Smooth muscle cell (in vitro differentiated cells): ENCODE data around the gene PLCB2. TPM values are rescaled to one million over a fixed set of nuclear protein-coding genes. Genes with fewer than 3 reads are reported as not detected.

Experiments
- DNase-seq: peaks from one replicate; lab custom pipeline; 2025; ENCODE audit not compliant: unreplicated experiment; lab: John Stamatoyannopoulos, UW
- H2AFZ ChIP-seq: fragments of 200-600 bp; sonication (generic); 2 replicates; pipeline ENCODE4 v1.6.0; 2016; ENCODE audit warnings: antibody characterized with exemption, low read depth, mild to moderate bottlenecking
- H3F3A ChIP-seq: fragments of 200-600 bp; sonication (generic); 2 replicates; pipeline ENCODE4 v1.6.0; 2017; ENCODE audit warnings: antibody characterized with exemption, low read depth
- H3K27ac ChIP-seq: fragments of 200-600 bp; sonication (generic); 2 replicates; pipeline ENCODE4 v1.5.1; 2016; ENCODE audit warnings: low read depth, mild to moderate bottlenecking
- H3K27me3 ChIP-seq: fragments of 200-600 bp; sonication (generic); 2 replicates; pipeline ENCODE4 v1.6.1; 2016; ENCODE audit warnings: low read depth, mild to moderate bottlenecking
- H3K36me3 ChIP-seq: fragments of 200-600 bp; sonication (generic); 2 replicates; pipeline ENCODE4 v1.5.1; 2016; ENCODE audit warnings: low read depth
- H3K4me1 ChIP-seq: fragments of 200-600 bp; sonication (generic); 2 replicates; pipeline ENCODE4 v1.5.1; 2016; ENCODE audit warnings: low read depth
- H3K4me2 ChIP-seq: fragments of 200-600 bp; sonication (generic); 2 replicates; pipeline ENCODE4 v1.6.0; 2016; ENCODE audit warnings: mild to moderate bottlenecking
- H3K4me3 ChIP-seq: fragments of 200-600 bp; sonication (generic); 2 replicates; pipeline ENCODE4 v1.5.1; 2016; ENCODE audit warnings: mild to moderate bottlenecking
- H3K79me2 ChIP-seq: fragments of 200-600 bp; sonication (generic); 2 replicates; pipeline ENCODE4 v1.6.0; 2016; ENCODE audit warnings: low read depth, mild to moderate bottlenecking
- H3K9ac ChIP-seq: fragments of 200-600 bp; sonication (generic); 2 replicates; pipeline ENCODE4 v1.6.0; 2016; ENCODE audit warnings: low read depth
- H3K9me3 ChIP-seq: fragments of 200-600 bp; sonication (generic); replicated peaks from 2 replicates; pipeline ENCODE4 v1.5.1; 2016; ENCODE audit warnings: low read depth
- H4K20me1 ChIP-seq: fragments of 200-600 bp; sonication (generic); 2 replicates; pipeline ENCODE4 v1.6.0; 2016; ENCODE audit warnings: low read depth
- WGBS: methylation state at CpG from one replicate; pipeline ENCODE4 v1.1.7; 2016; ENCODE audit warnings: low lambda C conversion rate; 5-methylcytosine and 5-hydroxymethylcytosine counted together
- polyA plus RNA-seq: library from polyadenylated mRNA; unstranded; fragments of >200 nt; fragmentation: Nextera tagmentation; extraction: Ambion mirVana; gene quantifications from 2 replicates; pipeline ENCODE4 v1.2.1, GENCODE V29; 2016
- total RNA-seq: library from RNA; depleted of rRNA; stranded (reverse); fragments of >200 nt; gene quantifications from 2 replicates; pipeline ENCODE4 v1.2.3, GENCODE V29; 2014
- TF ChIP-seq, protein P1 (sequence below): fragments of 200-600 bp; sonication (generic); IDR thresholded peaks from 2 replicates; pipeline ENCODE4 v1.5.1; 2017; ENCODE audit warnings: borderline replicate concordance, mild to moderate bottlenecking, antibody characterized with exemption; ENCODE audit not compliant: insufficient read depth, poor library complexity, severe bottlenecking

Gene PLCB2
- total and polyA plus RNA-seq, 2 experiments from 2014 or later = 1.5 TPM; not detected in 1

DNA sequence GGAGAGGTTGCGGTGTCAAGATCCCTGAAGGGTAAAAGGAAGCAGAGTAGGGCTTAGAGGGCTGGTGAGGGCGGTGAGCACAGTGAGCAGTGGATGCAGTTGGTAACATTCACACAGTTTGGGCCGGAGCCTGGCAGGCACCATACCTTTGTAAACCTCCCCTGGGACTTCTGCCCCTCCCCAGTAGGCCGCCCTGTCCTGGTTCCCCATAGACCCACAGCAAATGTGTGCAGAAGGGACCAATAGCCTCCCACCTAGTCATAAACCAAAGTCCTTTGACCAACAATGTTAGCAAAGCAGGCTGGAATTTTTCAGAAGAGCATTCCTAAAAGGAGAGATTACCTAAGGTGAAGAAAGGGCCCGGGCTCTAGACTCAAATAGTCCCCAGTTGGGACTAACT, 41.4 kb upstream of the PLCB2 start:
- no peaks in the 10 kb centered on the region for H4K20me1 ChIP-seq
- 87% methylated on average over 5 of the region's 5 CpGs for WGBS
- no peak overlapping the region for H2AFZ ChIP-seq

DNA sequence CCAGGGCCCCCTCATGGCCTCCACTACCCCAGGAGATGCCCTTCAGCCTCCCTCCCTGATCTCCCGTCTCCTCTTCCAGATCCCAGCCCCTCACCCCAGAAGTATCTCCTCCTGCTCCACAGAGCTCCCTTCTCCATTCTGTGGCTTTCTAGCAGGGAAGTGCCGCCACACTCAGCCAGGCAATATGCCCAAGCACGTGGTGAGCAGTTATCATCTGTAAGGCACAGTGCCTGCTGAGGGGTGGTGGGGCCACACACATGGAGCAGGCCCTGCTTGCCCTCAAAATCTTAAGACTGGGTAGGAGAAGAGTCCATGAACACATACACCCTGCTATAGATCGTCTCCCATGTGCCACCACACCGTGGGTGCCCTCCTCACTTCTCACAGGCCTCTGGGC, 40.7 kb upstream of the PLCB2 start:
- Histone ChIP-seq H3F3A (peaks cover 5% of the 10 kb centered on the region), H3K27ac (no peak overlapping the region), H3K9ac (no peak overlapping the region), H3K4me1 (peaks cover 4% of the 10 kb centered on the region), H3K4me2 (no peak overlapping the region), H3K27me3 (no peaks in the 10 kb centered on the region), H3K9me3 (no peaks in the 10 kb centered on the region), H4K20me1 (no peaks in the 10 kb centered on the region), H3K36me3 (no peaks in the 10 kb centered on the region), H3K4me3 (no peak overlapping the region), H2AFZ (no peak overlapping the region), H3K79me2 (no peaks in the 10 kb centered on the region)
- TF ChIP-seq, protein P1, sequence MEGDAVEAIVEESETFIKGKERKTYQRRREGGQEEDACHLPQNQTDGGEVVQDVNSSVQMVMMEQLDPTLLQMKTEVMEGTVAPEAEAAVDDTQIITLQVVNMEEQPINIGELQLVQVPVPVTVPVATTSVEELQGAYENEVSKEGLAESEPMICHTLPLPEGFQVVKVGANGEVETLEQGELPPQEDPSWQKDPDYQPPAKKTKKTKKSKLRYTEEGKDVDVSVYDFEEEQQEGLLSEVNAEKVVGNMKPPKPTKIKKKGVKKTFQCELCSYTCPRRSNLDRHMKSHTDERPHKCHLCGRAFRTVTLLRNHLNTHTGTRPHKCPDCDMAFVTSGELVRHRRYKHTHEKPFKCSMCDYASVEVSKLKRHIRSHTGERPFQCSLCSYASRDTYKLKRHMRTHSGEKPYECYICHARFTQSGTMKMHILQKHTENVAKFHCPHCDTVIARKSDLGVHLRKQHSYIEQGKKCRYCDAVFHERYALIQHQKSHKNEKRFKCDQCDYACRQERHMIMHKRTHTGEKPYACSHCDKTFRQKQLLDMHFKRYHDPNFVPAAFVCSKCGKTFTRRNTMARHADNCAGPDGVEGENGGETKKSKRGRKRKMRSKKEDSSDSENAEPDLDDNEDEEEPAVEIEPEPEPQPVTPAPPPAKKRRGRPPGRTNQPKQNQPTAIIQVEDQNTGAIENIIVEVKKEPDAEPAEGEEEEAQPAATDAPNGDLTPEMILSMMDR = no peak
- 98% methylated on average over 5 of the region's 5 CpGs for WGBS
- no peak for DNase-seq

More for the DNA sequence above, 41.4 kb upstream of the PLCB2 start:
- Histone ChIP-seq H3K27ac (no peak overlapping the region), H3K4me1 (no peaks in the 10 kb centered on the region), H3K79me2 (no peaks in the 10 kb centered on the region), H3K36me3 (no peaks in the 10 kb centered on the region), H3K4me2 (no peak overlapping the region), H3F3A (peaks cover under 1% of the 10 kb centered on the region), H3K9ac (no peak overlapping the region), H3K4me3 (no peak overlapping the region), H3K9me3 (no peaks in the 10 kb centered on the region), H3K27me3 (no peaks in the 10 kb centered on the region)
- DNase-seq = no peak
- TF ChIP-seq, protein P1 = no peak

DNA sequence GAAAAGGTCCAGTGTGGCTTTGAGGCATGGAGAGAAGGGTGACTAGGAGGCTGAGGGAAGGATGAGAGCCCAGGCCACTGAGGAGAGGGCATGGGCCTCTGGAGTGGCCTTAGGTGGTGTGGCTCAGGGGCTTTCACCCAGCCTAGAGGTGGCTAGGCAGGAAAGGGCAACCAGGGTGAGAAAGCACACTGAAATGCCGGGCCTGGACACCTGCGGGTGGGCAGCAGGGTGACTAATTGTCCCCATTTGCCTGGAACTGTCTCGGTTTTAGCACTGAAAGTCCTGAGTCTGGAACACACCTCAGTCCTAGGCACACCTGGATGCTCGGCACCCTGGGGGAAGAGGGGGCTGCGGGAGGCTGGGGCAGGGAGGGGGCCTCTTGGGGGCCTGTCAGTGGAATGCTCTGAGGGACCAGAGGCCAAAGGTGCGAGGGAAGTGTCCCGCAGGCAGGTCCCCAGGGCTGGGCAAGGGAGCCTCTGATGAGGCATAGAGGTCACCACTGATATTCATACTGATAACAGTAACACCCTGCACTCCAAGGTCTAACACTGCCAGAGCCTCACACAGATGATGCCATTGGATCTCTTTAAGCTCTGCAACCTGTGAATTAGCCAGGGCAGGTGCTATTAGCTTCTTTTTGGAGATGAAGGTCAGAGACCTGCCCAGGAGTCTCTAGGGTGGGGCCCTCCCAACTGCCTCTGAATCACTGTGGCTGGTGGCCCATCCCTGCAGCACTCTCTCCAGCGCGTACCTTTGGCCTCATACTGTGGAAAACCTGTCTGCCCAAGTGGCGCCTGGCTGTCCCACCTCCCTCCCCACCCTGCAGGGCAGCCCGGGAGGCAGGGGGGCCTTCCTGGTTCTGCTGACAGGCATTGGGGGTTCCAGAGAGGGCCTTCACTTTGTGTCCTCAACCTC, 40.1 kb upstream of the PLCB2 start:
- H3F3A ChIP-seq = peaks cover 8% of the 10 kb centered on the region
- WGBS = 86% methylated on average over 11 of the region's 11 CpGs

More for the DNA sequence above, 40.1 kb upstream of the PLCB2 start:
- H3K27ac ChIP-seq = no peak overlapping the region
- no peaks in the 10 kb centered on the region for H3K36me3 ChIP-seq
- H3K9me3 ChIP-seq = no peaks in the 10 kb centered on the region
- peaks cover 9% of the 10 kb centered on the region for H3K4me1 ChIP-seq
- no peak overlapping the region for H3K4me3 ChIP-seq
- DNase-seq = no peak
- no peaks in the 10 kb centered on the region for H4K20me1 ChIP-seq
- H2AFZ ChIP-seq = no peak overlapping the region
- H3K4me2 ChIP-seq = no peak overlapping the region
- H3K79me2 ChIP-seq = no peaks in the 10 kb centered on the region
- H3K9ac ChIP-seq = no peak overlapping the region
- no peaks in the 10 kb centered on the region for H3K27me3 ChIP-seq
- TF ChIP-seq, protein P1 = no peak
